HTR-8/SVneo (cell line): ENCODE measurements around the gene CTSA.

Source experiments
- DNase-seq: peaks from one replicate; pipeline ENCODE4 v3.0.0; 2011; ENCODE audit warnings: low spot score, mixed read lengths; ENCODE audit not compliant: insufficient read length
- FAIRE-seq: peaks from 2 replicates; lab custom pipeline; 2011; peaks lifted over from hg19 to GRCh38; lab: Jason Lieb, UNC

CTSA gene

GRCh38 chr20:45934046-45934585 lies 43.0 kb downstream of the CTSA start:
- DNase-seq = peak; percentile 74
- FAIRE-seq = no peak

- DNase-seq = peak; percentile 100
- peak; percentile 98 for FAIRE-seq
These were observed 43.7 kb downstream of the CTSA start, which contains the start of gene PCIF1 for GRCh38 chr20:45934586-45935415. PCIF1 (plus strand) TSS chr20:45934683; CDS start chr20:45939000, 4,317 bp downstream.

- FAIRE-seq (no peak), DNase-seq (no peak)
These were observed 44.4 kb downstream of the CTSA start for GRCh38 chr20:45935416-45936046.

GRCh38 chr20:45937765-45938164 lies 46.6 kb downstream of the CTSA start:
- DNase-seq (no peak), FAIRE-seq (no peak)

- DNase-seq (no peak), FAIRE-seq (no peak)
These were observed 47.7 kb downstream of the CTSA start for GRCh38 chr20:45938727-45939438.

- DNase-seq (no peak), FAIRE-seq (no peak)
These were observed 48.9 kb downstream of the CTSA start for GRCh38 chr20:45940053-45940452.

GRCh38 chr20:45940469-45940868 lies 49.3 kb downstream of the CTSA start:
- DNase-seq (no peak), FAIRE-seq (no peak)

GRCh38 chr20:45943613-45944012 lies 52.5 kb downstream of the CTSA start:
- DNase-seq = no peak
- FAIRE-seq = no peak

- FAIRE-seq (no peak), DNase-seq (no peak)
These were observed 53.2 kb downstream of the CTSA start for GRCh38 chr20:45944151-45944964.

GRCh38 chr20:45944965-45945677 lies 54.0 kb downstream of the CTSA start:
- DNase-seq (no peak), FAIRE-seq (no peak)

- DNase-seq (no peak), FAIRE-seq (no peak)
These were observed 54.6 kb downstream of the CTSA start for GRCh38 chr20:45945678-45946148.

GRCh38 chr20:45946149-45946970 lies 55.2 kb downstream of the CTSA start:
- no peak for DNase-seq
- no peak for FAIRE-seq

GRCh38 chr20:45947110-45947866 lies 56.2 kb downstream of the CTSA start:
- FAIRE-seq (peak; percentile 28), DNase-seq (no peak)

- FAIRE-seq (no peak), DNase-seq (no peak)
These were observed 57.2 kb downstream of the CTSA start for GRCh38 chr20:45948261-45948733.
